A549 treated with ZK216348 at 1 μM for 4 hours (cell line): ENCODE measurements around the gene TNP1. TPM values are rescaled to one million over a fixed set of nuclear protein-coding genes. Genes with fewer than 3 reads are reported as not detected.

Experiments
- total RNA-seq: library from RNA; stranded (reverse); fragments of 200-300 nt; extraction: Qiagen RNA extraction; gene quantifications from 5 replicates; pipeline ENCODE4 v1.2.3, GENCODE V29; 2022; ENCODE audit warnings: low read depth

Gene TNP1, protein sequence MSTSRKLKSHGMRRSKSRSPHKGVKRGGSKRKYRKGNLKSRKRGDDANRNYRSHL
- not detected in 5 replicates for total RNA-seq

GRCh38 chr2:216859944-216860343 is at the start of gene TNP1:
TNP1 (minus strand) TSS chr2:216860064; CDS start chr2:216860034, 30 bp downstream.

Other genes with a start within 250 kb of the TNP1 start
- 57.5 to 90.1 TPM (median 86.0 TPM) in 5 replicates for gene IGFBP2, start 226.6 kb downstream of the TNP1 start, total RNA-seq
- 0.08 to 0.24 TPM (median 0.20 TPM) in 5 replicates for gene IGFBP5, start 164.5 kb downstream of the TNP1 start, total RNA-seq